NCI-H146 treated with DMSO at 0.1 percent for 48 hours (cell line): Measurements from ENCODE around the gene DUOXA2.
"Not testable (repeated sequence)": the region's sequence is repeated elsewhere in the genome, so short reads cannot be mapped to it uniquely, and the experiment has no call there.

ENCODE experiments used
- DNase-seq: peaks from one replicate; lab custom pipeline; 2025; ENCODE audit not compliant: unreplicated experiment; lab: John Stamatoyannopoulos, UW

Gene DUOXA2

GRCh38 chr15:45134682-45135604 lies 20.8 kb downstream of the DUOXA2 start:
- no peak for DNase-seq

GRCh38 chr15:45135705-45136377 lies 21.7 kb downstream of the DUOXA2 start:
- not testable (repeated sequence) for DNase-seq

- DNase-seq = no peak
Measured at GRCh38 chr15:45136378-45136764, 22.2 kb downstream of the DUOXA2 start.

- no peak for DNase-seq
Measured at GRCh38 chr15:45137703-45138102, 23.6 kb downstream of the DUOXA2 start.

GRCh38 chr15:45138814-45139765 lies 25.0 kb downstream of the DUOXA2 start:
- DNase-seq = no peak

GRCh38 chr15:45139770-45140169 lies 25.6 kb downstream of the DUOXA2 start:
- DNase-seq = no peak

GRCh38 chr15:45140557-45141250 lies 26.6 kb downstream of the DUOXA2 start:
- no peak for DNase-seq

GRCh38 chr15:45141386-45141785 lies 27.3 kb downstream of the DUOXA2 start:
- no peak for DNase-seq

GRCh38 chr15:45143056-45143455 lies 28.9 kb downstream of the DUOXA2 start:
- no peak for DNase-seq

GRCh38 chr15:45143946-45144345 lies 29.8 kb downstream of the DUOXA2 start:
- DNase-seq = no peak

- DNase-seq = no peak
Measured at GRCh38 chr15:45144775-45145174, 30.6 kb downstream of the DUOXA2 start.

- no peak for DNase-seq
Measured at GRCh38 chr15:45146405-45146804, 32.3 kb downstream of the DUOXA2 start.

GRCh38 chr15:45147606-45148005 lies 33.5 kb downstream of the DUOXA2 start:
- no peak for DNase-seq

GRCh38 chr15:45148076-45149059 lies 34.2 kb downstream of the DUOXA2 start:
- no peak for DNase-seq

GRCh38 chr15:45149060-45149459 lies 34.9 kb downstream of the DUOXA2 start:
- DNase-seq = no peak

GRCh38 chr15:45150481-45150880 lies 36.4 kb downstream of the DUOXA2 start:
- no peak for DNase-seq

GRCh38 chr15:45150997-45151396 lies 36.9 kb downstream of the DUOXA2 start:
- no peak for DNase-seq

GRCh38 chr15:45151998-45152828 lies 38.1 kb downstream of the DUOXA2 start:
- no peak for DNase-seq
